Midbrain (tissue), 1 donor: ENCODE data around the gene REX1BD.
"Not testable (repeated sequence)": the region's sequence is repeated elsewhere in the genome, so short reads cannot be mapped to it uniquely, and the experiment has no call there.

Source experiments
- DNase-seq: peaks from one replicate; lab custom pipeline; 2025; lab: John Stamatoyannopoulos, UW

The REX1BD gene

DNA sequence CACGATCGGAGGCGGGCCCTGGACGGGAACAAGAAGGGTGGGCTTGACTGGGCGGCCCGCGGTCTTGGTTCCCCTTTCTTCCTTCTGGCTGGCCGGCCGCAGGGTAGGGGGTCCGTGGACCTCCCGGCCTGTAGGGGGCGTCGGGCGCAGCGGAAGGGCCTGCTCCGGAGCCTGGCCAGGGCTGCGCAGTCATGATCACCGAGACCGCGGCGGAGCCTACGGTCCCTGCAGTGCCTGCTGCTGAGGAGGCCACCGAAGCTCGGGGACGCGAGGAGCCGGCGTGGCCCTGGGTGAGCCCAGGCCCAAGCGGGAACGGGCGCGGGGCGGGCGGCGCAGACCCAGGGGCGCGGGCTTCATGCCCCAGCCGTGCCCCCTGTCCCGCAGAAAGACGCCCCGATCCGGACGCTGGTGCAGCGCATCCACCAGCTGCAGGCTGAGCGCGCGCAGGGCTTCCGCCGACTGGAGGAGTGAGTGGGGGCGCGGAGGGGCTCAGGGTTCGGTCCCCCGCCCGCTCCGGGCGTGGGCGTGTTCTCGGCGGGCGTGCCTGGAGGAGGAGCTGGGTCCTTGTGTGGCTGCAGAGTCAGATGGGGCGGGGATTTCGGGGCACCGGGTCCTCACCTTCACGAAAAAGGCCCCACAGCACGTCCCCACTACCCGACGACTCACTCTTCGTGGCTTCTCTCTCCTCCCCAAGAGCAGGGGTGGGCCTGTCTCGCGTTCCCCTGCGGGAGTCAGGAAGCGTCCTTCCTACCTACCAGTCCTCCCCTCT lies at the start of gene REX1BD:
REX1BD (plus strand) TSS at position 188 of the 769 bp plus-strand sequence; CDS start at position 192, 4 bp downstream.
- DNase-seq = peak; percentile 80

DNA sequence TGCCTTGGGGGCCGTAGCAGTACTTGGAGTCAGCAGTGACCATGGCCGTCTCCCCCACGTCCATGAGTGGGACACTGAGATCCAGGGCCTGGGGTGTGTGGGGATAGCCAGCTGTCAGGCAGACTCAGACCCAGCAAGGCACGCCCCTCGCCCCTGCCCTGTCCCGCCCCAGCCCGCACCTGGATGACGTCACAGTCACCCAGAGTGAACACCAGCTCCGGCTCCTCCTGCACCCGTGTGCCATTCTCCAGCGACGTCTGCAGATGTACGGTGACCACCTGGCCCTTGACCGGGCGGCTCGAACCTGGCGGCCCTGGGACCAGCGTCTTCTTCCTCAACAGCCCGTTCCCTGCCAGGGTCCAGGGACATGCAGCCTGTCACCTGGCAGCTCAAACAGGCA lies 49.2 kb upstream of the REX1BD start:
- DNase-seq = no peak

DNA sequence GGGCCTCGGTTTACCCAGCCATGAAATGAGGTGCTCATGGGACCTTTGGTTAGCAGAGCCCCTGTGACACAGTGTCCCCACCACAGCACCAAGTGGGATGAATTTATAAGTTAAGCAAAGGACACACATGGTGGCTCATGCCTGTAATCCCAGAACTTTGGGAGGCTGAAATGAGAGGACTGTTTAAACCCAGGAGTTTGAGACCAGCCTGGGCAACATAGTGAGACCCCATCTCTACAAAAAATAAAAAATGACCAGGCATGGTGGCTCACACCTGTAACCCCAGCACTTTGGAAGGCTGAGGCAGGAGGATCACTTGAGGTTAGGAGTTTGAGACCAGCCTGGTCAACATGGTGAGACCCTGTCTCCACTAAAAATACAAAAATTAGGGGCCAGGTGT lies 48.4 kb upstream of the REX1BD start:
- DNase-seq = not testable (repeated sequence)

DNA sequence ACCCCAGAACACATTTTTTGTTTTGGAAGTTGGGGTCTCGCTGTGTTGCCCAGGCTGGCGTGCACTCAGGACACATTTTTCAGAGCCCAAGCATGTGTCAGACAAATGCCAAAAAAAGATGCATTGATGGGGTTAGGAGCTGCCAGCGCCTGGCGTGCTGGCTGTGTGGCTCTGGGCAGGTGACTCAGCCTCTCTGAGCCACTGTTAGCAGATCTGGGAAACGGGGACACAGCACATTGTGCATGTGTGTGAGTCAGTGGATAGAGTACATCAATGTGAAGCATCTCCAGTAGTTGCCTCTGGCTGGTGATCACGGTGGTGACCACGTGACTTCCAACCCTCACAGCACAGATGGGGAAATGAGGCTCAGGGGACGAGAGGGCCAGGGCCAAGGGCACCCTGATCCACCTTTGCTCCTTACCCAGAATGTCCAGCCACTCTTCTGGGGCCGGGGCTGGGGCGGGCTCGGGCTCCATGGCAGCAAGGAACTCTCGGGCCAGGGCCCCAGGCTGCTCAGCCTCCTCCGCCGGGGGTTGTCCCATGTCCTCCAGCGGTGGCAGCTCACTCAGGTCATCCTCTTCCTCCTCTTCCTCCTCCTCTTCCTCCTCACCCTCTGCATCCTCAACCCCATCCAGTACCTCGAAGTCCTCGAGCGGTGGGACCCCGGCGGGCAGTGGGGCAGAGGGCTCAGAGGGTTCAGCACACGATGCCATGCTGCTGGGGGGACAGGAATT lies 47.2 kb upstream of the REX1BD start:
- no peak for DNase-seq

DNA sequence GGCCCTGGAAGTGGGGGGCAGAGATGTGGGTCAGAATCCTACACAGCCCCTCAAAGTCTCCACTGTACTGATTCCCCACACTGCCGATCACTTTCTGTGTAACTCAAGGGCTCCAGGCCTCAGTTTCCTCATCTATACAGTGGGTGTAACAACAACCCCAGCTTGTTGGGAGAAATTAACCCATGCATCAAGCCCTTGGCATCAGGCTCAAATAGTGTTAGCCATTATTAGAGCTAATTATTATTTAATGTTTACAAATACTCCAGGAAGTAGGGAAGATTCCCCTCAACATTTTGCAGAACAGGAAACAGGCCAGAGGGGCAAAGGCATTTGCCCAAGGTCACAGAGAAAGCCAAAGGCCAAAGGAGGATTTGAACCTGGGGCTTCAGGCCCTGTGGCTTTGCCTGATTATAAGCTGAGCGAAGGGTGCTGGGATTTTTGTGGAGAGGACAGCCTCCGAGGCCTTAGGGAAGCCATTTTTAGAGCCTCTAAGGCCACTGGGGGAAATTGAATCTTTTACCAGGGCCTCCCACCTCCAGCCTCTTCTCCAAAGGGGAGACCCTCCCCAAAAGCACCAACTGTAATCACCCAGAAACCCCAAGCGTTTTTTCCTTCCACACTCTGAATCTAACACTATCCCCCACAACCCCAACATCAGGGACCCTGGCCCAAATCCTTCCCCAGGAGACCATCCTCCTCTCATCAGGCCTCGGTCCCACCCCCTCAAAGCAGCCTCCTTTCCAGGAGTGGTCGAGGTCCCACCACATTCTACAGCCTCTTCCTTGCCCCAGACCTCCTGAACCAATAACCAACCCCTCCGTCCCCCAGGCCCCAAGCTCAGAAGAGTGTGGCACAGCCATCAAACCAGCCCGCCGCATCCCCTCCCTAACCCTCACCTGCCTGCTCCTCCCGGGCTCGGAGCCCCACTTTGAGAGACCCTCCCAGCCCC lies 46.3 kb upstream of the REX1BD start:
- no peak for DNase-seq

DNA sequence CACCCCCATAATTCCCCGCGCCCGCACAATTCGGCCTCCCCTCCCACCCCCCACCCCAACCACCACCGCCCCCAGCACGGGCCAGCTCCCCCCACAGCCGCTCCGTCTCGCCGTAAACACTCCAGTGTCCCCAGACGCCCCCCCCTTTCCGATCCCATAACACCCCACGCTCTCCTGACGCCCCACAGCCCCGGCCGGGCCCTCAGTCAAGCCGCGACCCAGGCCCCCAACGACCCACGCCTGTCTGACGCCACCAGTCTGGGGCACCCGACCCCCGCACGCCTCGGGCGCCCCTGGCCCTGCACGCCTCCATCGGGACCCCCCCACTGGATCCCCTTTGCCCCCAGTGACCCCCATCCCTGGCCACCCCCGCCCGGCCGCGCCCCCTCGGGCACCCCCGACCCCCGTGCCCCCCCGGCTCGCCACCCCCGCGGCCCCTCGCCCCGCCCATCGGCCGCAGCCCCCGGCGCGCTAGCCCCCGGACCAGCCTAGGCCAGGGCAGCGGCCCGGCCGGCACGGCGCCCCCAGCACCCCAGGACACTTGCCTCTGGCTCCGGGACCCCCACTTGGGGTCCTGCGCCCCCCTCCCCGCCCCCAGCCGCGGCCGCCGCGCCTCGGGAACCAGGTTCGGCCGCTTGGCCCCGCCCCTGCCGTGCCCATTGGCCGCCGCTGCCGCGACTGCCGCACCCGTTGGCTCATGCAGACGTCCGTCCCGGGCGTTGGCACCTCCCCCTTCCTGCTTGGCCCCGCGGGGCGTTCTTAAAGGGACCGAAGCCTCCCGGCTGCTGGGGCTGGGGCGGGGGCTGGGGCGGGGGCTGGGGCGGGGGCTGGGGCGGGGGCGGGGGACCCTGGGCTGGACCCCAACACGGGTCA lies 45.4 kb upstream of the REX1BD start, which contains the start of gene FKBP8:
FKBP8 (minus strand) TSS at position 633 of the 873 bp plus-strand sequence. CDS start 1,603 bp downstream, outside the sequence.
- peak; percentile 94 for DNase-seq

DNA sequence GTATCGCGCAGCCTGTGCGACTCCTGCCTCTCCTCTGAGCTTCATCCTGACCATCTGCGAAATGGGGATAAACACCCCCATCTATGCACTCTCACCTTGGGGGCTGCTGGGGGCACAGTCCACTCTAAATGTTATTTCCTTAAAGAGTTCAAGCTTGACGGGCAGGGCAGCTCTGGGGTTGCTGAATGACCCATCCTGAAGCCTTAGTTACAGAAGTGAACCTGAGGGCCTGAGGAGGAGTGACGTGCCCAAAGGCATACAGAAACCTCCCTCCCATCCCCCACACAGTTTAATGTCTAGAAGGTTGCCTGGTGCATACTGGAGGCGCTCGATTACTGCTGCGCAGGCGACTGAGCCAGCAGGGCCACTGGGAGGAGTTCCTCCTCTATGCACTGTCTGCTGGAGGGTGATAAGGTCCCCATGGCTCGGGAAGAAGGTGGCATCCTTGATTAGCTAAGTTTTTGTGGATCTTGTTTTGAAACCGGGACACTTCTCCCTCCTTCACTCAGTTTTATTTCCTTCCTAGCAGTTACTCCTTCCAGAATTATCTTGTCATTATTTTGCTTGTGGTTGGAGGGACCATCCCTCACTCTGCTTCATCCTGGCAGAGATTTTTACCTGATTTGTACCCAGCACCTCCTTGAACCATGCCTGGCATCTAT lies 44.7 kb upstream of the REX1BD start:
- no peak for DNase-seq

DNA sequence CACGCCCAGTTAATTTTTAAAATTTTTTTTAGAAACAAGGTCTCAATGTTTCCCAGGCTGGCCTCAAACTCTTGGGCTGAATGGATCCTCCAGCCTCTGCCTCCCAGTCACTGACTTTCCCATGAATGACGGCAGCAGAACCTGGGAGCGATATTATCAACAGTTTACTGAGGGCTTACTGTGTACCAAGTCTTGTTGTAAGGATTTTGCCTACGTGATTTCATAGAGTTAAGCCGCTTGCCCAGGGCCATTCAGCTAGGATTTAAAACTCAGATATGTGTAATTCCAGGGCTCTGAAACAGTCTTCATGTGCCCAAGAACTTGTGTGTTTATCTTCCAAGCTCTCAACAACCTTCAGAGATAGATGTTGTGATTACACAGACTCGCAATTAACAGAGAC lies 37.0 kb upstream of the REX1BD start:
- no peak for DNase-seq

DNA sequence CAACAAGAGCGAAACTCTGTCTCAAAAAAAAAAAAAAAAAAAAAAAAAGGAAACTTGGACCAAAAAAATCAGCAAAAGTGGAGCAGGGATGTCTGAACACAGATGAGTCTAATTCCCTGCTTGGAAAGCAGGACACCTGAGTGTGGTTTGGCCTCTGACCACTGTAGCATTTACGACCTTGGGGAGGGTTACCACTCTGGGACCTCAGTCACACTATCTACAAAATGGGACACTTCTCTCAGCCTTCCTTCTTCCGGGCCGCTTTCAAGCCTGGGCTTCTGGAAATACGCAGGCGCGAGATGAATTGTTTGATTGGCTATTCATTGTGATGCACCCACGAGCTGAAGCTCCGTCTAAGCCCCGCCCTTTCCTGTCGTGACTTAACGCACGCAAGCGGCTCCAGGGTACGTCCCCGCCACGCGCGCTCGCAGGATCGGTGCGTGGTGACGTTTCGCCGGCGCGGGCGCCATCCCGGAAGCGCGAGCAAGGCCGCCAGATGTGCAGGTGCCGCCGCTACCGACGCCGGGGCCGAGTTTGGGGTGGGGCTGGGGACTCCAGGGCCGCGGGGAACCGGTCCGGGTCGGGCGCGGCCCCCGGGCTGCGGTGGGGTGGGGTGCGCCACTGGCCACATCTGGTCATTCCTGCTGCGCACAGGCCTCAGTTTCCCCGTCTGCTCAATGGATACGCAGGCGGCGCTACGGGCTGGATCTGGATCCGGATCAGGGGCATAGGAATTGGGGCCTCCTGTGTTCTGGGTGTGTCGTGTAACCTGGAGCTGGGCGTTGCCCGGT lies 31.0 kb upstream of the REX1BD start, which contains the start of gene KXD1:
KXD1 (plus strand) TSS at position 460 of the 791 bp plus-strand sequence. CDS start 4,187 bp downstream, outside the sequence.
- peak; percentile 96 for DNase-seq

DNA sequence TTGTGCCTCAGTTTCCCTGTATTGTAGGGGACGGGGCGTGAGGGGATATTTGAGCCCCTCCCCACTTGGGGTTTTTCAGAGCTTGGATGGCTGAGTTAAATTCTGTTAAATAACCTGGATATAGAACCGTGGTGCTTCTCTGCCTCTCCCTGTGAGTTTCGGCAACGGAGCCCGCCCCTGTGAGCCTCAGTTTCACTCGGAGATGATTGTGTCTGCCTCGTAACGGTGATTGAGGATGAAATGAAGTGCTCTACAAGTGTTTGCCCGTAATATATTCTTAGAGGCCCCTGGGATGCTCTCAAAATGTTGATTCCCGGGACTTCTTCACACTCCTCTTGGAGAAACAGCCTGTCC lies 30.4 kb upstream of the REX1BD start:
- no peak for DNase-seq

DNA sequence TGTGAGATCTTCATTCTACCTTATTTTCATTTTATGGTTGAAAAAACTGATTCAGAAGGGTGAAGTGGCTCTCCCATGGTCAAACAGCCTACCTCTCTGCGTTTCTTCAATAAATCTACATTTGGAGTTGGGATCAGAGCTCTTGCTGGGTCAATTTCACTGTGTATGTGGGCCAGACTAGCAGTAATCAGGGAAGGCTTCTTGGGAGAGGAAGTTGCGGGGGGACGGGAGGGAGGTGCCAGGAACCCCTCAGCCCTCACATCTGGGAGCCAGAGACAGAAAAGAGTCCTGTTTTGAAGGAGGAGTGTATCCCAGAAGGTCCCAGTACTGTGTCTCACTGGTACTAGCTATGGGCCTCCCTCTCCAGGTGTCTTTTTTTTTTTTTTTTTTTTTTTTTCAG lies 30.0 kb upstream of the REX1BD start:
- no peak for DNase-seq

DNA sequence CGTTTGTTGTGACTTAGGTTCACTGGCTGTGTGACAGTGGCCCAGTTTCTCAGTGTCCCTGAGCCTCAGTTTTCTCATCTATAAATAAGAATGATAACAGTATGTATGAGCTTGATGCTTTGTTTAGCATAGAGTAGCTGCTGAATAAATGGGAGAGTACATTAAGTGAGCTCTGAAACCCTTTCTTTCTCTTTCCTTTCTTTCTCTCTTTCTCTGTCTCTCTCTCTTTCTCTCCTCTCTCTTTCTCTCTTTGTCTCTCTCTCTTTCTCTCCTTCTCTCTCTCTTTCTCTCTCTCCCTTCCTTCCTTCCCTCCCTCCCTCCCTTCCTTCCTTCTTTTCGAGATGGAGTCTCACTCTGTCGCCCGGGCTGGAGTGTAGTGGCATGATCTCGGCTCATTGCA lies 28.9 kb upstream of the REX1BD start:
- DNase-seq = no peak

DNA sequence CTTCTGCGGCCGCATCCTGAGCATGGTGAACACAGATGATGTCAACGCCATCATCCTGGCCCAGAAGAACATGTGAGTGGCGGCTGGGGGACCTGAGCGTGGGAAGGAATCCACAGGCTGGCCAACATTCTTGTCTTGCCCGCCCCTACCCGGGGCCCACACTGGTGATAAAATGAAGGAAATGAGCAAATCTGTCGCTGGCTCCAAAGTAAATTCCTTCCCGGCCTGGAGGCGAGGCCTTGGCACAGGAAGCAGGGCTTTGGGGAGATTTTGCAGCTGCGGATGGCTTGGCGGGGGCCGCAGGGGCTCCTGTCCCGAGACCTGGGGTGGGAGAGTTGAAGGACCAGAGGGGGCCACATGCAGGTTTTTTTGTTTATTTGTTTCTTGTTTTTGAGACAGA lies 26.5 kb upstream of the REX1BD start:
- no peak for DNase-seq

DNA sequence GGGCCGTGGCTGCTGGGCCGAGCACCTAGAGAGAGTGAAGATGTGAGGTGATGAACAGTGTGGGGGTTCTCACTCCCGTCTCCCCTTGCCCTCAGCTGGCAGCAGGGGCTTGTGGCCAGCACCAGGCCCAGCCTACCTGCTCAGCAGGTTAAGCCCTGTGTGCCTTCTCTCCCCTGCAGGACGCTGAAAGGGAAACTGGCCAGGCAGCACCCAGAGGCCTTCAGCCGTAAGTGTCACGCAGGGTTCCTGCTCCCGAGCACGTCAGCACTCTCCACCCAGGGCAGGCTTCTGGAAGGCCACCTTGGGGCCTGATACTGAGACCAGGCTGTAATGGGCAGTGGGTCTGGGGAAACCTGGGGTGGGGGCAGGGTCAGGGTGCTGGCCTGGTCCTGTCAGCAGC lies 21.6 kb upstream of the REX1BD start:
- DNase-seq = no peak

DNA sequence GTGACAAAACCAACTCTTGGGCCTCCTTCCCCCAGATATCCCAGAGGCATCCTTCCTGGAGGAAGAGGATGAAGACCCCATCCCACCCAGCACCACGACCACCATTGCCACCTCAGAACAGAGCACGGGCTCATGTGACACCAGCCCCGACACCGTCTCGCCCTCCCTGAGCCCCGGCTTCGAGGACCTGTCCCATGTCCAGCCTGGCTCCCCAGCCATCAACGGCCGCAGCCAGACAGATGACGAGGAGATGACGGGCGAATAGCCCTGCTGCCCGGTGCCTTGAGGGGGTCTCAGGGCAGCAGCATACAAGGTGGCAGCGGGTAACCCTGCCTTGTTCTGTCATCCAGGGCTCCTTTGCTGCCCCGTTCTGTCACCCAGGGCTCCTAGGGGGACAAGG lies 20.2 kb upstream of the REX1BD start:
- no peak for DNase-seq

DNA sequence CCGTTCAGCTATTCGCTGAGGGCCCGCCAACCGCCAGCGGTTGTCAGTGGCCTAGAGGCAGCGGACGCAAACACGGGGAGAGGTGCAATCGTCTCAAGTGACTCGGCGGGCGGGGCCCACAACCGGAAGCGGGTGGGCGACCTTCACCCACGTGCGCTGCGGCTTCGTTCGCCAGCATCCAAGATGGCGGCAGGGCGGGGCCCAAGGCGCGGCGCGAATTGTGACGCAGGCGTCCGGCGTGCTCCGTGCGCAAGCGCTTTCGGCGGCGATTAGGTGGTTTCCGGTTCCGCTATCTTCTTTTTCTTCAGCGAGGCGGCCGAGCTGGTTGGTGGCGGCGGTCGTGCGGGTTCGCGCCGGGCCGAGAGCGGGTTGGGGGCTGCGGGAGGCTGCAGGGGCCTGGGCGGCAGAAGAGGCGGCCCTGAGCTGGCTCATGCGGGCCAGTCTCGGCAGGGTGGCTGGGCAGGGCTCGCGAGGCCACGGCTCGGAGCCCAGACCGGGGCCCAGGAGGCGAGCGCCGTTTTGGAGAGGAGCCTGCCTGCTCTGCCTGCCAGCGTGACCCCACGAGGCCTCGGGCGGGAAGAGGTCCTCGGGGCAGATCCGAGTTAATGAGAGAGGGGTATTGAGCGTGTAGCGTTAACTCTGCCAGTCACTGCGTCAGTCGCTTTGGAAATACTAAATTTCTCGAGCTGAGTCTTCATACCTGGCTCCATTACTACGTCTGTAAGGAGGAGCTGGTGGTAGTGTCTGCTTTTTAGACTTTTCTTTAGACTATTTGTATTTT lies 16.8 kb upstream of the REX1BD start, which contains the start of gene UBA52:
UBA52 (plus strand) TSS at position 294 of the 781 bp plus-strand sequence. CDS start 1,444 bp downstream, outside the sequence.
- peak; percentile 98 for DNase-seq

DNA sequence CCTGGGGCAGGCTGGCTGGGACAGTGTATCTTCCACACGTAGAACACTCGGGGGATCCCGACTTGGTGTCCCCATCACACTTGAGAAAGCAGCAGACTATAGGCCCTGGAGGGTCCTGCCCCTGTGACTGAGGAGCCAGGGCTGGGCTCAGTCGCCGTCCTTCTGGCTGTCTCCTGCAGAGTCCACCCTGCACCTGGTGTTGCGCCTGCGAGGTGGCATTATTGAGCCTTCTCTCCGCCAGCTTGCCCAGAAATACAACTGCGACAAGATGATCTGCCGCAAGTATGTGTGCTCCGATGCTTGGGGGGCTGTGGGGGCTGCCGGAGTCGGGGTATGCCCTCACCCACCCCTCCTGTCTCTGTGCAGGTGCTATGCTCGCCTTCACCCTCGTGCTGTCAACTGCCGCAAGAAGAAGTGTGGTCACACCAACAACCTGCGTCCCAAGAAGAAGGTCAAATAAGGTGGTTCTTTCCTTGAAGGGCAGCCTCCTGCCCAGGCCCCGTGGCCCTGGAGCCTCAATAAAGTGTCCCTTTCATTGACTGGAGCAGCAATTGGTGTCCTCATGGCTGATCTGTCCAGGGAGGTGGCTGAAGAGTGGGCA lies 13.8 kb upstream of the REX1BD start:
- DNase-seq = no peak

DNA sequence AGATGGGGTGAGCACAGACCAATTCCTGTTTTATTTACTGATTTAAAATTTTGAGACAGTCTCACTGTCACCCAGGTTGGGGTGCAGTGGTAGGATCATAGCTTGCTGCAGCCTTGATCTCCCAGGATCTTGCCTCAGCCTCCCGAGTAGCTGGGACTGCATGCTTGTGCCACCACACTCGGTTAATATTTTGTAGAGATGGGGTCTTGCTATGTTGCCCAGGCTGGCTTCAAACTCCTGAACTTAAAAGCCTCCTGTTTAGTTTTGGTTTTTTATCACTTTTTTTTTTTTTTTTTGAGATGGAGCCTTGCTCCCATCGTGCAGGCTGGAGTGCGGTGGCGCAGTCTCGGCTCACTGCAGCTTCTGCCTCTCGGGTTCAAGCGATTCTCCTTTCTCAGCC lies 12.2 kb upstream of the REX1BD start:
- DNase-seq = no peak
